Stimulated activated CD8-positive, alpha-beta memory T cell treated with anti-CD3 and anti-CD28 coated beads, Interleukin-15, amount 100 ng/mL, for 1 hour (primary cell): ENCODE measurements around the gene OASL.

Source experiments
- DNase-seq: peaks from one replicate; pipeline ENCODE4 v3.0.0-alpha.2; 2020; ENCODE audit warnings: low read depth

Gene OASL

DNA sequence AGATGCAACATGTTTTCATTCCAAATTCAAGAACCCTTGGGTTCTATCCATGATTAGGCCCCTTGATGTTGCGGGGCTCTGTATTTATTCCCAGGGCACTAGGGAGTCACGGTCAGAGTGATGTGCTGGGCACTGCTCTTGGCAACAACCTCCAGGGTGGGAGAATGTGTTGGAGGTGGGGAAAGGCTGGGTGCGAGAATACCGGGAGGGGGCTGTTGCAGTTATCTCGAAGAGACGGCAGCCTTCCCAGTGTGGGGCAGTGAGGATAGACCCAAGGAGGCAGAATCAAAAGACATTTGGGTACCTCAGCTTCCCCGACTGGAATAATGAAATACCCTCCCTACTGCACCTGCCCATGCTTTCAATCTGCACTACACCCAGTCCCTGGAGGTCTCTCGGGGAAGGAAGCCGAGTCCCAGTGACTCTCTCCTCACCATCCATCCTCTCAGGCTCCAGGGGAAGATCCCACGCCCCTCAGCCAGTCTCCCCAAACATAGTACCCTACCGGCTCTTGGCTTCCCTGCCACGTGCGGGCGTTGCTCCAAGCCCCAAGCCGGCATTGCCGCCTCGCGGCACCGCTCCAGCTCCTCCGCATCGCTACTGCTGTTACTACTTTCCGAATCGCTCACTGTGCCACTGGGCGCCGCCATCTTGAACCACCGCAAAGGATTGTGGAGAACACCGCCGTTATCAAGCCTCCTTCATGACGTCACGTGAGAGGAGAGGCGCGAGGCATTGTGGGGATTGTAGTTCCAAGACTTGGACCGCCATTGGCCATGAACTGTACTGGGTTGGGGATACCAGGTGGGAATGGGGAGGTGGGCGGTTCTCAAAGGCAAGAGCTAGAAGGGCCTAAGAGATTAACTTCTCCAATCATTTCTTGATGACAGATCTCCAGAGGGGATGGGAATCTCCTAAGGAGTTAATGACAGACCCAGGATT lies 22.9 kb downstream of the OASL start, which contains the start of gene C12orf43:
Gene C12orf43 (minus strand): TSS at position 663 of the 942 bp plus-strand sequence. CDS start 13 bp downstream, at position 650.
- peak; percentile 90 for DNase-seq

DNA sequence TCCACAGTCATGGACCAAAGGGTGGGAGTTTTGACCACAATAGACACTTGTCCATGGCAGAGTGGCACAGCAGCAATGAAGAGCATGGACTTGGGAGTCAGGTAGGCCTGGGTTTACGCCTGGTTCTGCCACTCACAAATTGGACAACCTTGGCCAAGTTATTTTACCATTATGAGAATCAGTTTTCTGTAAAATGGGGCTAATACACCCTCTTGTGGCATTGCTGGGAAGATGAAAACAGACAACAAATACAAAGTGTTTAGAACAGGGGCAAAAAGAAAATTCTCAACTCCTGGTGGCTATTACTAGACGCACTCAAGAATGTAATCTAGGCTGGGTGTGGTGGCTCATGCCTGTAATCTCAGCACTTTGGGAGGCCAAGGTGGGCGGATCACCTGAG lies 25.3 kb downstream of the OASL start:
- DNase-seq = no peak

DNA sequence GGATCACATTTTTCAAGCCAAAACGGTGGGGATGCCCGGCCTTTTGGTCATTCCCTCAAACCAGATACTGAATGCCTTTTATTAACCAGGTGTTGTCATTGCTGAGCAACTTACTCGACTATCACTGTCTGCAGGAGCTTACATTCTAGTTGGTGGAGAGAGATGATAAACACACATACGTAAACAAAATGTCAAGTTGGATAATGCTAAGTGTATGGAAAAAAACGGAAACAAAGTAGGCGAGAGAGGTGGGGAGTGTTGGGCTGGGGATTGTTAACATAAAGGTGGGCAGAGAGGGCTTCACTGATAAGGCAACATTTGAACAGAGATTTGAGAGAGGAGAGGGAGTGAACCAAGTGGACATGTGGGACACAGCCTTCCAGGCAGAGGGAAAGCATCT lies 27.2 kb downstream of the OASL start:
- no peak for DNase-seq

DNA sequence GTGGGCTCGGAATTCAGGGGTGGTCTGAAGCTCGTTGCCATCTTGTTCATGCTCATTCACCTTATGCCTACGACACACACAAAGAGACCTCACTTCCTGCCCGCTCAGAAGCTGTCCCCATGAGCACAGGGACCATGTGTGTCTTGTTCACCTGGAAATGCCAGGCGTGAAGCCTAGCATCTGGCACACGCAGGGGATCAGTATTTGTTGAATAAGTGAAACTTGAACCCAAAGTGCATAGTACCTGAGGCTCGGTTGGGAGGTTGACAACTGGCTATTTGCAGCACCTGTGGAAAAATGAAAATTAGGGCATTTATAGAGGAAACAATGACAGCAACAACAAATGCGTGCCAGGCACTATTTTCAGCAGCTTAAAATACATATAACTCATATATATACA lies 28.2 kb downstream of the OASL start:
- DNase-seq = no peak

DNA sequence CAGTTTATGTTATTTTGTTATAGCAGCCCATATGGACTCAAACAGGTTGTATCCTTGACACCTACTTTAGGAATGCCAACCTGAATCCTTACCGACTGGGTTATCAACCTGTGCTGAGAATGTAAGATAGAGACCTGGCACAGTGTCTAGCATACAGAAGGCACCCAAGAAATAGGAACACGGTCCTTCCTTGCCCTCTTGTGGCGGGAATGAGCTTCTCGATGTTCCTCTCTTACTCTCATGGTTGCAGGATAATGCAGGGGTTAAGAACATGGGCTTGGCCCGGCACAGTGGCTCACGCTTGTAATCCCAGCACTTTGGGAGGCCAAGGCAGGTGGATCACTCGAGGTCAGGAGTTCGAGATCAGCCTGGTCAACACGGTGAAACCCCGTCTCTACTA lies 29.3 kb downstream of the OASL start:
- no peak for DNase-seq

DNA sequence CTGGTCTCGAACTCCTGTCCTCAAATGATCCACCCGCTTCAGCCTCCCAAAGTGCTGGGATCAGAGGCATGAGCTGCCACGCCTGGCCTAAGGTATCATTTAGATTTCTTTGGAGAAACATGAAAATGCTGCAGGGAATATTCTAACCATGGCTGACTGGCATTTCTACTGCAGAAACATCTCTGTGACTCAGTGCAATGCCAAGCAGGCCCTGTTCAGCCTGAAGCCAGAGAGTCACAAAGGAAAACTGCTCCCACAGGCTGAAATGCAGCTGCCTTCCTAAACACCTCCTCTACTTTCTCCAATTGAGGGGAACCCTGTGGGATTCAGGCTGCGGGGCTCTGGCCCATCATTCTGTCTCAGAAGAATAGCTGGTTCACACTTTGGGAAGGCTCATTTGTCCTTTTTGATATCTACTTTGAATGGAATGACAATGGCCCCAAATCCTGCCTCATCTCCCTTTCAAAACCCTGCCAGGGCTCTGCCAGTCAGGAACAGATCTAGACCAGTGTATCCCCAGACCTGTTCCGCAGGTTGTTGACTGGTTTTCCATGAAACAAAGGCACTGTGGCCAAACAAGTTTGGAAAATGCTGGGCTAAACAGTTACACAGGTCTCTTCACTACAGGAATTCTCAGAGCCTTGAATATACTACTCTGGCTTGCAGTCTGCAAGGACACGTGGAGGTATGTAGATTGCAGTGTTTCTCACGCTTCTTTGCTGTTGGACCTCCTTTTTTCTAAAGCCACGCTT lies 30.5 kb downstream of the OASL start:
- DNase-seq = no peak

DNA sequence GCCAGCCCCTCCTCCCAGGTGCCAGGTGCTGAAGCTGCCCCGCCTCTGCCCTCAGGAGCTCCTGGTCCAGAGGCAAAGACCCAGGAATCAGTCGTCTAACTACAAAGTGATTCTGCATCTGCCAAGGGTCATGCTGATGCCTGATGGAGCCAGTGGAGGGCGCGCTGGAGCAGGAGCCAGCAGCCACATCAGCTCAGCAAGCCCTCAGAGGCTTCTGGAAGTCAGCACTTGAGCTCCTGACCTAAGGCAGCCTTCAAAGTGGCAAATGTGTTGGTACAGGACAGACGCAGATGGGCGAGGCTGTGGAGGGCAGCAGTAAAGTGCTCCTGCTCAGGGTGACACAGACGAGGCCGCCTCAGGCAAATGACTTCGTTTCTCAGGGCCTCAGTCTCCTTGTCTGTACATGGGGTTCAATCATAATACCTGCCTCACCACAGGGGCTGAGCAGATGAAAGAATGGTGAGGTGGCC lies 33.7 kb downstream of the OASL start:
- no peak for DNase-seq

DNA sequence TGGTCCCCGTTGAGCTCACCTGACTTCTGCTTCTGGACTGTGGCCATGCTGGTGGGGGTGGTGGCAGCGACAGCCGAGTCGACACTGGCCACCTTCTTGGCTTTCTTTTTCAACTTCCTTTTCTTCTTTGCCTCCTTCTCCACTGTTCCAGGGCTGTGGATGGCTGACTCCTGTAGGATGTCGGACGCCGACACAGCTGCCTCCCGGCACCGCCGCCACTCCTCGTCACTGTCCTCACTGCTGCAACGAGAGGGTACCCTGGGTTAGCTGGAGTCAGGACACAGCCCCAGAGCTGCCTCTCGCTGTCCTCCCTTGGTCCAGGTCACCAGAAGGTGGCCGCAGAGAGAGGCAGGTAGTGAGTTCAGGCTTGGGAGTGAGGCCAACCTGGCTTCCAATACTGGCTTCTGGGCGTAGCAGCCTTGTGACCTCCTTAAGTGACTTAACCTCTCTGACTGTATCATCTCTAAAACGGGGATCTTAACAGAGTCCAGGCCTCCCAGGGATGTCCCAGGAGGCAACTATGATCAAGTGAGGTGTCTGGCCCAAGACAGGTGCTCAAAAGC lies 34.7 kb downstream of the OASL start:
- DNase-seq = no peak

DNA sequence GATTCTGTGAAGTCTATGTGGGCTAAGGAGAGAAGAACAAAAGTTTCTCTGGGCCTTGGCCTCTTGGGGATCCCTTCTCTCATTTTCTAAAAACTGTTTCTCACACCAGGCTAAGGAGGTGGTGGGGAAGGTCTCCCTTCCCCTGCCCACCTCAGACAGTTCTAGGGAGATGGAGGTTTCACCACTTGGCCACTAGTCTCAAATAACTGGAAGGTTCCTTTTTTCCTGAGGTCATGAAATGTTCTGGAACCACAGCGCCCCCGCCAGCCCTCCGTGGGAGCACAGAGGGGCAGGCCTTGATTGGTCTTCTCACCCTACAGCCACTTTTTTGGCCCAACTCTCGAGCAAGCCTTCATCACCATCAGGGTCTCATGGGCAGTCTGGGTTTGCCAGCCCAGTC lies 35.4 kb downstream of the OASL start:
- no peak for DNase-seq

DNA sequence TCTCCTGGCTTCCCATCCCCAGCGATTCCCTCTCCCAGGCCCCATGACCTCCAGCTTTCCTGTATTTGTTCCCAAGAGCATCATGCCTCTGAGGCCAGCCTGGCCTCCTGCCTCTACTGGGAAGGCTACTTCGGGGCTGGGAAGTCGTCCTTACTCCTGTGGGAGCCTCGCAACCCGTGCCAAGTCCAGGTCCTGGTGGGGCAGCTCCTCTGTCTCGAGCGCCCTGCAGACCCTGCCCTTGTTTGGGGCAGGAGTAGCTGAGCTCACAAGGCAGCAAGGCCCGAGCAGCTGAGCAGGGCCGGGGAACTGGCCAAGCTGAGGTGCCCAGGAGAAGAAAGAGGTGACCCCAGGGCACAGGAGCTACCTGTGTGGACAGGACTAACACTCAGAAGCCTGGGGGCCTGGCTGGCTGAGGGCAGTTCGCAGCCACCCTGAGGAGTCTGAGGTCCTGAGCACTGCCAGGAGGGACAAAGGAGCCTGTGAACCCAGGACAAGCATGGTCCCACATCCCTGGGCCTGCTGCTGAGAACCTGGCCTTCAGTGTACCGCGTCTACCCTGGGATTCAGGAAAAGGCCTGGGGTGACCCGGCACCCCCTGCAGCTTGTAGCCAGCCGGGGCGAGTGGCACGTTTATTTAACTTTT lies 37.1 kb downstream of the OASL start:
- no peak for DNase-seq

DNA sequence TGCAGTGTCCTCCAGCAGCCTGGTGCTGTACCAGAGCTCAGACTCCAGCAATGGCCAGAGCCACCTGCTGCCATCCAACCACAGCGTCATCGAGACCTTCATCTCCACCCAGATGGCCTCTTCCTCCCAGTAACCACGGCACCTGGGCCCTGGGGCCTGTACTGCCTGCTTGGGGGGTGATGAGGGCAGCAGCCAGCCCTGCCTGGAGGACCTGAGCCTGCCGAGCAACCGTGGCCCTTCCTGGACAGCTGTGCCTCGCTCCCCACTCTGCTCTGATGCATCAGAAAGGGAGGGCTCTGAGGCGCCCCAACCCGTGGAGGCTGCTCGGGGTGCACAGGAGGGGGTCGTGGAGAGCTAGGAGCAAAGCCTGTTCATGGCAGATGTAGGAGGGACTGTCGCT lies 38.0 kb downstream of the OASL start:
- no peak for DNase-seq

DNA sequence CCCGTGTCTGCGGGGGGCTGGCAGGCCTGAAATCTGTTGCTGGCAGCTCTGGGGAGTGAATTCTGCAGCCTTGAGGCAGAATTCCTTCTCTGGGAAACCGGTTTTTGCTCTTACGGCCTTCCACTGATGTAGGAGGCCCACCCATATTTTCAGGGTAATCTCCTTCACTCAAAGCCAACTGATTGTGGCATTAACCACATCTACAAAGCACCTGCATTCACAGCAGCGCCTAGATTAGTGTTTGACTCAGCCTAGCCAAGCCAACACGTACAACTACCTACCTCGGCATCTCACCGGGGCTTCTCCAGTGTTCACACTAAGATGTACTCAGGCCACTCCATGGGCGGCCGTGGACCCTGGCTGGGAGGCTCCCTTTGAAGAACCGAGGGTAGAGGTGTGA lies 38.5 kb downstream of the OASL start:
- no peak for DNase-seq

DNA sequence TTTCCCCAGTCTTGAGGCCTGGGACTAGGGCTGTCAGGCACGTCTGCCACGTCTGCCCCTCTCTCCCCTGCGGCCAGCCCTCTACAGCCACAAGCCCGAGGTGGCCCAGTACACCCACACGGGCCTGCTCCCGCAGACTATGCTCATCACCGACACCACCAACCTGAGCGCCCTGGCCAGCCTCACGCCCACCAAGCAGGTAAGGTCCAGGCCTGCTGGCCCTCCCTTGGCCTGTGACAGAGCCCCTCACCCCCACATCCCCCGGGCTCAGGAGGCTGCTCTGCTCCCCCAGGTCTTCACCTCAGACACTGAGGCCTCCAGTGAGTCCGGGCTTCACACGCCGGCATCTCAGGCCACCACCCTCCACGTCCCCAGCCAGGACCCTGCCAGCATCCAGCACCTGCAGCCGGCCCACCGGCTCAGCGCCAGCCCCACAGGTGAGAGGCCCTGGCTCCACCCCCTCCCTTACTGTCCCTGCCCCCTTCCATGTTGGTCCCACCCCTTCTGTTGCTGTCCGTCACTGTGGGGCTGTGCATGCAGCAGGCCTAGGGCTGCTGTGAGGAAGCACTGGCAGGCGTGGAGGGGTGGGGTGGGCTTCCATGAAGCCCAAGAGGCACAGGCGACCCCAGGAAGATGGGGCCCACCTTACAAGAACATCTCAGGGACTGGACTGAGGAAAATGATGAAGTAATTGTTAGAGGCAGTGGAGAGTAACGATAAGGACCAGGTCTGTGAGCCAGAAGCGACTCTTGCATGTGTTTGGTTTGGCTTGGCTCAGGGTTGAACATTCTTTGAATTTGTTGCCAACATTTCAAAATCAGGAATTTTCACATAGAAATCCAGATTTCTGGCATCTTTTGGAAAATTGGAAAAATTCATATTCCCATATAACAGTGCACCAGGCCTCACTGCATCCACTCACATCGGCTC lies 39.6 kb downstream of the OASL start:
- no peak for DNase-seq

DNA sequence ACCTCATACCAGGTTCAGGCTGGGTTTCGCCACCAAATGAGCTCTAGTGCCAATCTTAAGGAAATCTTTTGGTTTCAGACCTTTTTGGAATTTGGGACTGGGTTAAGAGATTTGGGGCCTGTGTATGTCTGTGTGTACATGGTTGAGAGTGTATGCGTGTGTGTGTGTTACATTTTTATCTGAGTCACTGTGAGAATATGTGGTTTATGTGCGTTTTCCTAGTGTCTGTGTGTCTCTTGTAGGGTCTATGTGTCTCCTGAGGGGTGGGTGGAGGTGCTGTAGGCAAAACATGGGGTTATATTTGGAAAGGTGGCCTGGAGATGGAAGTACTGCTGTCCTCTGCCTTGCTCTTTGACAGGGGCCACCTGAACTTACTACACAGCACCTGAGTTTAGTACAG lies 40.6 kb downstream of the OASL start:
- DNase-seq = no peak

DNA sequence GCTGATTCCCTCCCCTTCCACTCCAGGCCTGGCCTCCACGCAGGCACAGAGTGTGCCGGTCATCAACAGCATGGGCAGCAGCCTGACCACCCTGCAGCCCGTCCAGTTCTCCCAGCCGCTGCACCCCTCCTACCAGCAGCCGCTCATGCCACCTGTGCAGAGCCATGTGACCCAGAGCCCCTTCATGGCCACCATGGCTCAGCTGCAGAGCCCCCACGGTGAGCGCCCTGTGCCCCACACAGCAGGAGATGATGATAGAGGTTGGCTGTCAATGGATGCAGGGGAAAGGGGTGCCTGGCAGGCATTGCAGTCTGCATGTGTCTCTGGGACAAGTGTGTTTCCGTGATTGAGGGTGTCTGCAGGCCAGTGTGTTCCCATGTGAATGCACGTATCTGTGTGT lies 41.6 kb downstream of the OASL start:
- no peak for DNase-seq

DNA sequence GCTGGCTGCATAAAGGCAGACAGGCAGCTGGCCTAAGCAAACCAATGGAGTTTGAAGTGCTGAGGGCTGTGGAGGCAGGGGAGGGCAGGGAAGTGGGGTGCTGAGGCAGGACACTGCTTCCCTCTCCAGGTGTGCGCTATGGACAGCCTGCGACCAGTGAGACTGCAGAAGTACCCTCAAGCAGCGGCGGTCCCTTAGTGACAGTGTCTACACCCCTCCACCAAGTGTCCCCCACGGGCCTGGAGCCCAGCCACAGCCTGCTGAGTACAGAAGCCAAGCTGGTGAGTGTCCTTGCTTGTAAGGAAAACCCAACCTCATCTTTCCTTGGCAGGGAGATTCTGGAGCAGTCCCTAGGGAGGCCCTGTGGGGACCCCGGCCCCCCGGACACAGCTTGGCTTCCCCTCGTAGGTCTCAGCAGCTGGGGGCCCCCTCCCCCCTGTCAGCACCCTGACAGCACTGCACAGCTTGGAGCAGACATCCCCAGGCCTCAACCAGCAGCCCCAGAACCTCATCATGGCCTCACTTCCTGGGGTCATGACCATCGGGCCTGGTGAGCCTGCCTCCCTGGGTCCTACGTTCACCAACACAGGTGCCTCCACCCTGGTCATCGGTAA lies 42.8 kb downstream of the OASL start:
- DNase-seq = no peak

DNA sequence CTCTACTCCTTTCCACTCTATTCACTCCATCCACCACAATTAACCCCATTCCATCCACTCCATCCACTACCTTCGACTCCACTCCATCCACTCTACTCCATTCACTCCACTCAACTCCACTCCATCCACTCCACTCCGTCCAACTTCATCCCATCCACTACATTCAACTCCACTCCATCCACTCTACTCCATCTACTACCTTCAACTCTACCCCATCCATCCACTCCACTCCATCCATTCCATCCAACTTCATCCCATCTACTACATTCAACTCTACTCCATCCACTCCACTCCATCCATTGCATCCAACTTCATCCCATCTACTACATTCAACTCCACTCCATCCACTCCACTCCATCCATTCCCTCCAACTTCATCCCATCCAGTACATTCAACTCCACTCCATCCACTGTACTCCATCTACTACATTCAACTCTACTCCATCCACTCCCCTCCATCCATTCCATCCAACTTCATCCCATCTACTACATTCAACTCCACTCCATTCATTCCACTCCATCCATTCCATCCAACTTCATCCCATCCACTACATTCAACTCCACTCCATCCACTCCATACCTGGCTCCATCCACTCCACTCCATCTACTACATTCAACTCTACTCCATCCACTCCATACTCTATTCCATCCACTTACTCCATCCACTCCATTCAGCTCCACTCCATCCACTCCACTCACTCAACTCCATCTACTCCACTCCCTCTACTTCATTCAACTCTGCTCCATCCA lies 44.3 kb downstream of the OASL start:
- no peak for DNase-seq

DNA sequence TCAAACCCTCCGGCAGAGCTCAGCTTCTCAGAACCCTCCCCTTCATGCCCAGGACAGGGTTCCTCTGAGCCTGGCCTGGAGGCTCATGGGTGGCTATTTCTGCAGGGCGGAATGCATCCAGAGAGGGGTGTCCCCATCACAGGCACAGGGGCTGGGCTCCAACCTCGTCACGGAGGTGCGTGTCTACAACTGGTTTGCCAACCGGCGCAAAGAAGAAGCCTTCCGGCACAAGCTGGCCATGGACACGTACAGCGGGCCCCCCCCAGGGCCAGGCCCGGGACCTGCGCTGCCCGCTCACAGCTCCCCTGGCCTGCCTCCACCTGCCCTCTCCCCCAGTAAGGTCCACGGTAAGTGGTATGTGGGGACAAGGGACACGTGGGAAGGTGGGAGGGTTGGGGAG lies 45.0 kb downstream of the OASL start:
- DNase-seq = no peak

DNA sequence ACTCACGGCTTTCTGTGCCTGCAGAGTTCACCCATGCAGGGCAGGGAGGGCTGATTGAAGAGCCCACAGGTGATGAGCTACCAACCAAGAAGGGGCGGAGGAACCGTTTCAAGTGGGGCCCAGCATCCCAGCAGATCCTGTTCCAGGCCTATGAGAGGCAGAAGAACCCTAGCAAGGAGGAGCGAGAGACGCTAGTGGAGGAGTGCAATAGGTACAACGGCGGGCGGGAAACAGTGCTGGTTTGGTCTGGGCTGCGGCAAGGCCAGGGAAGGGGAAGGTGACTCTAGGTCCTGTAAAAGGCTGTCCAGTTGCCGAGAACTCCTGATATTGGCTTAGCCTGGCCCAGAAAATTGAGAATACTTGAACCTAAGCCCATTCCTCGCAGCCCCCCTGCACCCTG lies 45.5 kb downstream of the OASL start:
- DNase-seq = no peak

DNA sequence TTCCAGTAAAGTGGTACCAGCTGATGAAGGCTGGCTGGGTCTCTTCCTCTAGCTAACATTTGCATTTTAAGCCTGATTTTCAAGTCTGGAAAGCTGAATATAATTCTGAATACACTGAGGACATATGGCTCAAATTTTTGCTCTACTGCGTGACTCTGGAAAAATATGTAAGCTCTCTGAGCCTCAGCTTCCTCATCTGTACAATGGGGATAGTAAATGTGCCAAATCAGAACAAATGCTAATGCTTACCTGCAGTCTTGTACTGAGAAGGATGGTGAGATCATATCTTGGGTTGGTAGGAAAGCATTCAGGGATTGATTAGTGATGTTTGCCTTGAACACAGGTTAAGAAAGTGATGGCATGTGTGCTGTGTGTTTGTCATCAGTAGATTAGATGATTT lies 46.1 kb downstream of the OASL start:
- DNase-seq = no peak
